GM12891 (cell line): ENCODE data around the gene ANKMY1.

Experiments used
- PAX5 ChIP-seq: IDR thresholded peaks from 2 replicates; pipeline ENCODE4 v1.6.1; 2011; ENCODE audit warnings: low read length, moderate library complexity, mild to moderate bottlenecking; ENCODE audit not compliant: insufficient read depth, severe bottlenecking
- POLR2A ChIP-seq: IDR thresholded peaks from 2 replicates; pipeline ENCODE4 v1.6.1; 2011; ENCODE audit warnings: low read depth, low read length, control low read depth
- POLR2AphosphoS5 ChIP-seq: IDR thresholded peaks from 2 replicates; pipeline ENCODE4 v1.6.1; 2011; ENCODE audit warnings: low read depth, low read length, control low read depth
- POU2F2 ChIP-seq: IDR thresholded peaks from 2 replicates; pipeline ENCODE4 v1.6.1; 2011; ENCODE audit warnings: low read depth, mild to moderate bottlenecking, control low read depth, low read length, moderate library complexity
- SPI1 ChIP-seq: IDR thresholded peaks from 2 replicates; pipeline ENCODE4 v1.6.1; 2011; ENCODE audit warnings: low read depth, low read length, control low read depth
- TAF1 ChIP-seq: IDR thresholded peaks from 2 replicates; pipeline ENCODE4 v1.6.1; 2011; ENCODE audit warnings: low read depth, low read length, control low read depth

- TF ChIP-seq POLR2A (no peak), TAF1 (no peak), POLR2AphosphoS5 (no peak), PAX5 (no peak), POU2F2 (no peak), SPI1 (no peak)
Measured at GRCh38 chr2:240570531-240571313, 12.9 kb upstream of the ANKMY1 start.
